Breast epithelium (tissue), 3 donors: Measurements from ENCODE around the gene TEX28.

ENCODE experiments used
- CTCF ChIP-seq, 3 donors: fragments of 450-650 bp; IDR thresholded peaks; one replicate each; pipeline ENCODE4 v1.5.1; 2016 to 2017; ENCODE audit warnings: antibody characterized with exemption in 3 of 3, mild to moderate bottlenecking in 3 of 3, moderate library complexity in 3 of 3
- POLR2A ChIP-seq: fragments of 450-650 bp; IDR thresholded peaks from one replicate; pipeline ENCODE4 v1.6.1; 2016; ENCODE audit warnings: antibody characterized with exemption, mild to moderate bottlenecking, moderate library complexity

DNA sequence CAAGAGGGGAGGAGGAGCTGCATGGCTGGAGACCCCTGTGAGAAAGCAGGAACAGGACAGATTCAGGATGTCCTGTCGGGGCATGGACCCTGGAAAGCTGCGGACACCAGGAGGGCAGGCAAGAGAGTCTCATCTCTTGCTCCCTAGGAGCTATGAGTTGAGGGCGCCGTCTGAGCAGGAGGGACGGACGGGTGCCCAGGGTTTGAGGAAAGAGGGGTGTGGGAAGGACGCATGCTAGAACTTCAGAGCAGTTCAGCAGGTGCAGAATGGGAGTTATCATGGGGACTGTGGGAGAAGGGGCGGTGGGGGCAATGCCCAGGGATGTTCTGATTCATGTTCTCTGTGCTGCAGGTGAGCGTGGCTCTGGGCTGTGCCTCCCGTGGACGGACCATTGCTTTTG is 25.5 kb upstream of the TEX28 start:
- no peak for TF ChIP-seq CTCF (IDR thresholded peaks at IDR 0.05)
- TF ChIP-seq POLR2A: no peak
